DOHH2 (cell line): ENCODE measurements around the gene FRRS1.

Source experiments
- EZH2phosphoT487 ChIP-seq: fragments of 200-600 bp; sonication (generic); IDR thresholded peaks from 2 replicates; pipeline ENCODE4 v1.6.1; 2017; ENCODE audit warnings: borderline replicate concordance, mild to moderate bottlenecking, antibody characterized with exemption, low read length, moderate library complexity, mixed read lengths
- TF ChIP-seq, protein P1 (sequence below): fragments of 200-600 bp; sonication (generic); IDR thresholded peaks from one replicate; pipeline ENCODE4 v1.5.1; 2014; ENCODE audit warnings: antibody characterized with exemption, mild to moderate bottlenecking, low read depth, low read length; ENCODE audit not compliant: poor library complexity, severe bottlenecking

DNA sequence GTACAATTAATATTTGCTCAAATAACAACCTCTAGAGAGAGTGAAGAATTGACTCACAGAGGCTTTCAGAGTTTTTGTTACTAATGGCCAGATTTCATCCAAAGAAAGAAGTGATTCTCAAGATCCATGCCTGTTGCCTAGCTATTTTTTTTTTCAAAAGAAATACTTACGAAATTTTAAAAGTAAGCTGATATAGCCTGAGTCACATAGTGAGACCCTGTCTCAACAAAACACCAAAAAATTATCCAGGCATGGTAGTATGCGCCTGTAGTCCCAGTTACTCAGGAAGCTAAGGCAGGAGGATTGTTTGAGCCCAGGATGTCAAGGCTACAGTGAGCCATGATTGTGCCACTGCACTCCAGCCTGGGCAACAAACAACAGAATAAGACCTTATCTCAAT is 105.9 kb downstream of the FRRS1 start:
- TF ChIP-seq, protein P1, sequence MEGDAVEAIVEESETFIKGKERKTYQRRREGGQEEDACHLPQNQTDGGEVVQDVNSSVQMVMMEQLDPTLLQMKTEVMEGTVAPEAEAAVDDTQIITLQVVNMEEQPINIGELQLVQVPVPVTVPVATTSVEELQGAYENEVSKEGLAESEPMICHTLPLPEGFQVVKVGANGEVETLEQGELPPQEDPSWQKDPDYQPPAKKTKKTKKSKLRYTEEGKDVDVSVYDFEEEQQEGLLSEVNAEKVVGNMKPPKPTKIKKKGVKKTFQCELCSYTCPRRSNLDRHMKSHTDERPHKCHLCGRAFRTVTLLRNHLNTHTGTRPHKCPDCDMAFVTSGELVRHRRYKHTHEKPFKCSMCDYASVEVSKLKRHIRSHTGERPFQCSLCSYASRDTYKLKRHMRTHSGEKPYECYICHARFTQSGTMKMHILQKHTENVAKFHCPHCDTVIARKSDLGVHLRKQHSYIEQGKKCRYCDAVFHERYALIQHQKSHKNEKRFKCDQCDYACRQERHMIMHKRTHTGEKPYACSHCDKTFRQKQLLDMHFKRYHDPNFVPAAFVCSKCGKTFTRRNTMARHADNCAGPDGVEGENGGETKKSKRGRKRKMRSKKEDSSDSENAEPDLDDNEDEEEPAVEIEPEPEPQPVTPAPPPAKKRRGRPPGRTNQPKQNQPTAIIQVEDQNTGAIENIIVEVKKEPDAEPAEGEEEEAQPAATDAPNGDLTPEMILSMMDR, result no peak
- no peak for TF ChIP-seq EZH2phosphoT487
